ENCODE results near the gene FUNDC2.
"Not testable (repeated sequence)": the region's sequence is repeated elsewhere in the genome, so short reads cannot be mapped to it uniquely, and the experiment has no call there.

Gene FUNDC2

DNA sequence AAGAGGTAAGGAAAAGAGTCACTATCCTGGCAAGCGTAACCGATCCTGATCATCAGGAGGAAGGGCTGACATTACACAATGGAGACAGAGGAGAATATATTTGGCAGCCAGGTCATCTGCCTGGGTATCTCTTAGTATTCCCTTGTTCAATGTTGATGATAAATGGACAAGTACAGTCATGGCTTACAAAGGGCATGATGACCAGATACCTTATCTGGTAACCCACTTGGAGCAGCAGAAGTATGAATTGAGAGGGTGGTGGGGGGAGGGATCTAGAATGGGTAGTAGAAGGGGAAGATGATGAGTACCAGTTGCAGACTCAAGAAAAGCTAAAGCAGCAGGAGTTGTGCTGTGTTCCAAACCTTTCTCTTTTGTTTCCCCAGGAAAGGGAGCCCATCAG is 21.5 kb upstream of the FUNDC2 start:
- H3K27me3 ChIP-seq (replicated peaks in 2 of 5; ENCODE audit: control insufficient read depth in 4 of 5, insufficient read depth in 5 of 5, low read length in 4 of 5): no peaks in the 10 kb centered on the region
- ChIA-PET CTCF (no interaction called here), POLR2A (interaction anchor here (0.6 kb wide), 1 partner anchor 9 kb away, joined by 3 read pairs; no protein-coding TSS in a partner anchor)
- H3K4me3 ChIP-seq (ENCODE audit: control insufficient read depth in 1 of 7, extremely low read depth in 1 of 7, insufficient read depth in 4 of 7, low read depth in 2 of 7, low read length in 6 of 7): no peak overlapping the region
- H3K4me1 ChIP-seq (ENCODE audit: control extremely low read depth in 1 of 4, control insufficient read depth in 4 of 4, insufficient read depth in 4 of 4, low read length in 3 of 4): no peaks in the 10 kb centered on the region
- WGBS (ENCODE audit: insufficient coverage): 100% methylated on average over 2 of the region's 2 CpGs
- DNase-seq: no peak
- H3K9me3 ChIP-seq (ENCODE audit: control extremely low read depth in 1 of 5, control insufficient read depth in 4 of 5, insufficient read depth in 2 of 5, low read depth in 1 of 5, low read length in 4 of 5): no peaks in the 10 kb centered on the region
- H3K27ac ChIP-seq (ENCODE audit: insufficient read depth in 1 of 2, low read depth in 1 of 2, low read length in 2 of 2, poor library complexity in 1 of 2, severe bottlenecking in 2 of 2): no peak overlapping the region
- H3K36me3 ChIP-seq (ENCODE audit: control insufficient read depth in 4 of 4, insufficient read depth in 4 of 4, low read length in 3 of 4): no peaks in the 10 kb centered on the region

GRCh38 chrX:155006379-155006778 is 20.3 kb upstream of the FUNDC2 start:
- H3K9me3 ChIP-seq (ENCODE audit: control extremely low read depth in 1 of 5, control insufficient read depth in 4 of 5, insufficient read depth in 2 of 5, low read depth in 1 of 5, low read length in 4 of 5); POLR2A ChIA-PET; H3K36me3 ChIP-seq (ENCODE audit: control insufficient read depth in 4 of 4, insufficient read depth in 4 of 4, low read length in 3 of 4); H3K27ac ChIP-seq (ENCODE audit: insufficient read depth in 1 of 2, low read depth in 1 of 2, low read length in 2 of 2, poor library complexity in 1 of 2, severe bottlenecking in 2 of 2); DNase-seq; H3K4me3 ChIP-seq (ENCODE audit: control insufficient read depth in 1 of 7, extremely low read depth in 1 of 7, insufficient read depth in 4 of 7, low read depth in 2 of 7, low read length in 6 of 7); CTCF ChIA-PET; H3K27me3 ChIP-seq (replicated peaks in 2 of 5; ENCODE audit: control insufficient read depth in 4 of 5, insufficient read depth in 5 of 5, low read length in 4 of 5); H3K4me1 ChIP-seq (ENCODE audit: control extremely low read depth in 1 of 4, control insufficient read depth in 4 of 4, insufficient read depth in 4 of 4, low read length in 3 of 4): not testable (repeated sequence)
- WGBS (ENCODE audit: insufficient coverage): no CpG with 5 or more reads among the region's 10 CpGs

- H3K4me1 ChIP-seq (ENCODE audit: control extremely low read depth in 1 of 4, control insufficient read depth in 4 of 4, insufficient read depth in 4 of 4, low read length in 3 of 4); H3K4me3 ChIP-seq (ENCODE audit: control insufficient read depth in 1 of 7, extremely low read depth in 1 of 7, insufficient read depth in 4 of 7, low read depth in 2 of 7, low read length in 6 of 7); CTCF ChIA-PET; H3K36me3 ChIP-seq (ENCODE audit: control insufficient read depth in 4 of 4, insufficient read depth in 4 of 4, low read length in 3 of 4); H3K27ac ChIP-seq (ENCODE audit: insufficient read depth in 1 of 2, low read depth in 1 of 2, low read length in 2 of 2, poor library complexity in 1 of 2, severe bottlenecking in 2 of 2); H3K9me3 ChIP-seq (ENCODE audit: control extremely low read depth in 1 of 5, control insufficient read depth in 4 of 5, insufficient read depth in 2 of 5, low read depth in 1 of 5, low read length in 4 of 5); DNase-seq; H3K27me3 ChIP-seq (replicated peaks in 2 of 5; ENCODE audit: control insufficient read depth in 4 of 5, insufficient read depth in 5 of 5, low read length in 4 of 5); POLR2A ChIA-PET: not testable (repeated sequence)
- 90% methylated on average over 6 of the region's 11 CpGs for WGBS (ENCODE audit: insufficient coverage)
Measured at GRCh38 chrX:155006913-155007671, 19.6 kb upstream of the FUNDC2 start.

GRCh38 chrX:155008578-155008977 is 18.1 kb upstream of the FUNDC2 start:
- DNase-seq; H3K4me3 ChIP-seq (ENCODE audit: control insufficient read depth in 1 of 7, extremely low read depth in 1 of 7, insufficient read depth in 4 of 7, low read depth in 2 of 7, low read length in 6 of 7); CTCF ChIA-PET; H3K4me1 ChIP-seq (ENCODE audit: control extremely low read depth in 1 of 4, control insufficient read depth in 4 of 4, insufficient read depth in 4 of 4, low read length in 3 of 4); H3K36me3 ChIP-seq (ENCODE audit: control insufficient read depth in 4 of 4, insufficient read depth in 4 of 4, low read length in 3 of 4); POLR2A ChIA-PET; H3K27me3 ChIP-seq (replicated peaks in 2 of 5; ENCODE audit: control insufficient read depth in 4 of 5, insufficient read depth in 5 of 5, low read length in 4 of 5); H3K27ac ChIP-seq (ENCODE audit: insufficient read depth in 1 of 2, low read depth in 1 of 2, low read length in 2 of 2, poor library complexity in 1 of 2, severe bottlenecking in 2 of 2); H3K9me3 ChIP-seq (ENCODE audit: control extremely low read depth in 1 of 5, control insufficient read depth in 4 of 5, insufficient read depth in 2 of 5, low read depth in 1 of 5, low read length in 4 of 5): not testable (repeated sequence)
- 94% methylated on average over 3 of the region's 12 CpGs for WGBS (ENCODE audit: insufficient coverage)

DNA sequence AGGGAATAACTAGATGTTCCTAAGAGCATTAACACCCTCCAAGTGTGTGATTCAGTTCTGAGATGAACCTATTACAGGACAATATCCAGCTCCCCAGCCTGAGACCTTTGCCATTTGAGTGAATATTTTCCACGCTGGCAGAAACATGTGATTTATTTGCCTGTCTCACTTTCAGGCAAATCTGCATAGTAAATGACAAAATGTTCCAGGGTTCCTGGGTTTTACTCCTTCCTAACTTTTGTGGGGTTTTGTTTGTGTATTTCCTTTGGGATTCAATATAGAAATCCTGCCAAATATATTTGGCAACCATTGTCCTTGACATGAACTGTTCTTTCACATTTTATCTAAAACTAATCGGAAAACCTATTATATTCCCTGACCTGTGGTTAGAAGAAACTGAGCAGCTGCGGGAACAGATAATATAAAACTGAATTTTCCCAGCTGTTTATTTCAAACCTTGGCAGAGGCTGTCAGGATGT is 16.6 kb upstream of the FUNDC2 start:
- ChIA-PET POLR2A (no interaction called here), CTCF (no interaction called here)
- Histone ChIP-seq H3K36me3 (ENCODE audit: control insufficient read depth in 4 of 4, insufficient read depth in 4 of 4, low read length in 3 of 4) (no peaks in the 10 kb centered on the region), H3K4me3 (ENCODE audit: control insufficient read depth in 1 of 7, extremely low read depth in 1 of 7, insufficient read depth in 4 of 7, low read depth in 2 of 7, low read length in 6 of 7) (no peak overlapping the region), H3K27ac (ENCODE audit: insufficient read depth in 1 of 2, low read depth in 1 of 2, low read length in 2 of 2, poor library complexity in 1 of 2, severe bottlenecking in 2 of 2) (no peak overlapping the region), H3K27me3 (replicated peaks in 2 of 5; ENCODE audit: control insufficient read depth in 4 of 5, insufficient read depth in 5 of 5, low read length in 4 of 5) (no peaks in the 10 kb centered on the region), H3K9me3 (ENCODE audit: control extremely low read depth in 1 of 5, control insufficient read depth in 4 of 5, insufficient read depth in 2 of 5, low read depth in 1 of 5, low read length in 4 of 5) (no peaks in the 10 kb centered on the region), H3K4me1 (ENCODE audit: control extremely low read depth in 1 of 4, control insufficient read depth in 4 of 4, insufficient read depth in 4 of 4, low read length in 3 of 4) (no peaks in the 10 kb centered on the region)
- 70% methylated on average over 2 of the region's 3 CpGs for WGBS (ENCODE audit: insufficient coverage)
- no peak for DNase-seq

- Histone ChIP-seq H3K36me3 (ENCODE audit: control insufficient read depth in 4 of 4, insufficient read depth in 4 of 4, low read length in 3 of 4) (no peaks in the 10 kb centered on the region), H3K9me3 (ENCODE audit: control extremely low read depth in 1 of 5, control insufficient read depth in 4 of 5, insufficient read depth in 2 of 5, low read depth in 1 of 5, low read length in 4 of 5) (no peaks in the 10 kb centered on the region), H3K4me3 (ENCODE audit: control insufficient read depth in 1 of 7, extremely low read depth in 1 of 7, insufficient read depth in 4 of 7, low read depth in 2 of 7, low read length in 6 of 7) (no peak overlapping the region), H3K27ac (ENCODE audit: insufficient read depth in 1 of 2, low read depth in 1 of 2, low read length in 2 of 2, poor library complexity in 1 of 2, severe bottlenecking in 2 of 2) (peak overlapping the region in 1 of 2 experiments; percentile 35), H3K4me1 (ENCODE audit: control extremely low read depth in 1 of 4, control insufficient read depth in 4 of 4, insufficient read depth in 4 of 4, low read length in 3 of 4) (peaks cover 0 to 13% (median 4%) of the 10 kb centered on the region in 4 experiments), H3K27me3 (replicated peaks in 2 of 5; ENCODE audit: control insufficient read depth in 4 of 5, insufficient read depth in 5 of 5, low read length in 4 of 5) (no peaks in the 10 kb centered on the region)
- no CpG with 5 or more reads among the region's 3 CpGs for WGBS (ENCODE audit: insufficient coverage)
- no peak for DNase-seq
- ChIA-PET CTCF (no interaction called here), POLR2A (no interaction called here)
Measured at GRCh38 chrX:155020591-155020990, 6.1 kb upstream of the FUNDC2 start.

DNA sequence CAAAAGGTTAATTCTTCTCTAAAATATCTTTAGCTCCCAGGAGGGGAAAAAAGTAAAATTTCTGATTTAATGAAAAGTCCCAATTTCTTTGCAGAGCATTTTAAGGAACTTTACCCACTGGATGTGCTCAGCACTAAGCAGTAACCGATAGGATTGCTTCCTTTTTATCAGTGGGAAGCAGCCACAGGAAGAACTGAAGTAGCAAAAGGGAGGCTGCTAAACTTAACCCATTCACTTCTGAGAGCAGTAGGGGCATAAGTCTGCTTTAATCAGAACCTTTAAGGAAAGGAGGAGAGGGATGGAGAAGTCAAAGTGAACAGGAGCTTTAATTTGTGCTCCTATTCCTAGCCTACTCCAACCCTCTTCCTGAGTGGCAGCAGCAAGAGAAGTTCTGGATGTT is 4.1 kb upstream of the FUNDC2 start, which contains the start of gene F8:
F8 (minus strand) TSS at position 139 of the 400 bp plus-strand sequence. CDS start 171 bp downstream, outside the sequence.
- Histone ChIP-seq H3K27me3 (replicated peaks in 2 of 5; ENCODE audit: control insufficient read depth in 4 of 5, insufficient read depth in 5 of 5, low read length in 4 of 5) (no peaks in the 10 kb centered on the region), H3K9me3 (ENCODE audit: control extremely low read depth in 1 of 5, control insufficient read depth in 4 of 5, insufficient read depth in 2 of 5, low read depth in 1 of 5, low read length in 4 of 5) (peaks cover 0 to 3% (median 0%) of the 10 kb centered on the region in 5 experiments), H3K36me3 (ENCODE audit: control insufficient read depth in 4 of 4, insufficient read depth in 4 of 4, low read length in 3 of 4) (no peaks in the 10 kb centered on the region), H3K27ac (ENCODE audit: insufficient read depth in 1 of 2, low read depth in 1 of 2, low read length in 2 of 2, poor library complexity in 1 of 2, severe bottlenecking in 2 of 2) (no peak within 1 kb of the TSS), H3K4me1 (ENCODE audit: control extremely low read depth in 1 of 4, control insufficient read depth in 4 of 4, insufficient read depth in 4 of 4, low read length in 3 of 4) (peaks cover 0 to 13% (median 6%) of the 10 kb centered on the region in 4 experiments), H3K4me3 (ENCODE audit: control insufficient read depth in 1 of 7, extremely low read depth in 1 of 7, insufficient read depth in 4 of 7, low read depth in 2 of 7, low read length in 6 of 7) (no peak within 1 kb of the TSS)
- 0% methylated on average over 1 of the region's 1 CpG for WGBS (ENCODE audit: insufficient coverage)
- DNase-seq: peak in 2 of 3 donors; percentile 9 to 36
- POLR2A ChIA-PET: no interaction called here
- CTCF ChIA-PET: interaction anchor here (1.2 kb wide), 1 partner anchor 37 kb away, joined by 3 read pairs; no protein-coding TSS in a partner anchor

Measured in common myeloid progenitor, CD34-positive (primary cell).